ENCODE data around the gene RBM33.

Gene RBM33

GRCh38 chr7:155769701-155770100, 125.2 kb downstream of the RBM33 start:
- no peak for DNase-seq
- TF ChIP-seq GATA1 (IDR thresholded peaks at IDR 0.05; ENCODE audit: low read depth, low read length) = no peak
- TF ChIP-seq POLR2A (IDR thresholded peaks at IDR 0.05; ENCODE audit: low read length) = no peak

DNA sequence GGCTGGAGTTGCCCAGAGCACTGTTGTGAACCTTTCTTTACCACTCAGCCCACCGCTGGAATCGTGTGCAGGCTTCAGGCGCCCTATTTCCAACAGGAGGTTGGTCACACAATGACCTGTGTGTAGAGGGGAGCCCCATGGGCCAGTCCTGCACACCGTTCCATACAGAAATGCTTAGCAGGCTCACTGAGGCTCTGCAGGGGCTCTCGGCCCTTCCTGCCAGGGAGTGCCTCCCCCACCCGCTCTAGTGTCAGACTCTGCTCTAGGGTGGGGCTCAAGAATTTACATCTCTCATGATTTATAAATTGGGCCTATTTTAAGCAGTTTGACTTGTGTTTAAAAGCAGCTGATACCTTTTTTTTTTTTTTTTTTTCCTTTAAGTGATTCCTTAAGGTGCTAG, 125.8 kb downstream of the RBM33 start:
- no peak for DNase-seq
- TF ChIP-seq POLR2A (IDR thresholded peaks at IDR 0.05; ENCODE audit: low read length) (no peak), GATA1 (IDR thresholded peaks at IDR 0.05; ENCODE audit: low read depth, low read length) (no peak)

- TF ChIP-seq POLR2A (IDR thresholded peaks at IDR 0.05; ENCODE audit: low read length) (no peak), GATA1 (IDR thresholded peaks at IDR 0.05; ENCODE audit: low read depth, low read length) (no peak)
- no peak for DNase-seq
These were observed 129.1 kb downstream of the RBM33 start for GRCh38 chr7:155773531-155773930.

DNA sequence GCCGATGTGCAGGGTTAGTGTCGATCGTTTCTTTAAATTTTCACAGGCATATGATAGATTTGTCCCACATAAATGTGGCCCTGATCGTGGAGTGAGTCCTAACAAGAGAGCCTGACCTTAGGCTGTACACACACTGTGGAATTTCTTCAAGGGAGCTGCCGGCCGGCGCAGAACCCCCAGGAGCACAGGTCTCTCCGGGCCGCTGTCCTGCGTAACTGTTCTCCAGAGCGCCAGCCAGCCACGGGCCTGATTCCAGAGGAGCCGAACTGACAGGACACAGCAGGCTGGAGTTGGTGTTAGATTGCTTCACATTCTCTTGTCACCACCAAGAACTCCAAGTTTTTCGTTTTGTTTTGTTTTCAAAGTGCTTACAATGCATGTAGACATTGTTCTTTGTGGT, 130.5 kb downstream of the RBM33 start:
- TF ChIP-seq GATA1 (IDR thresholded peaks at IDR 0.05; ENCODE audit: low read depth, low read length) (no peak), POLR2A (IDR thresholded peaks at IDR 0.05; ENCODE audit: low read length) (no peak)
- DNase-seq = no peak

DNA sequence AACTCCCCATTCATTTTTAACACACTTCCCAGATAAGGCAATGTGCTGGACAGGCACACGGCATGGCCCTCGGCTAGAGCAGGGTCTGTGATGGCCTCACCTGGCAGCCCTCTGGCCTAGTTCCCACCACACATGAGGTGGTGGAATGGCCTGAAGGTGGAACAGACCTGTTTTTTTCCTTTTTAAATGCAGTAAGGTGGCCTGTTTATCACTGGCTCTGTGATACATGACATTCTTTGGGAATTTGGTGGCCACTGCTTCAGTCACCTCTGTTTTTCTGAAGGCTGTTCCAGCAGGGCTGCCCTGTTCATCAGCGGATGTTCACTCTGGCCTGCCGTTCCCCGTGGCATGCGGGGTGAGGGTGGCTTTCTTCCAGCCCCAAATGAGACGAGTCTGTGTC, 131.2 kb downstream of the RBM33 start:
- no peak for DNase-seq
- no peak for TF ChIP-seq GATA1 (IDR thresholded peaks at IDR 0.05; ENCODE audit: low read depth, low read length)
- TF ChIP-seq POLR2A (IDR thresholded peaks at IDR 0.05; ENCODE audit: low read length) = no peak

DNA sequence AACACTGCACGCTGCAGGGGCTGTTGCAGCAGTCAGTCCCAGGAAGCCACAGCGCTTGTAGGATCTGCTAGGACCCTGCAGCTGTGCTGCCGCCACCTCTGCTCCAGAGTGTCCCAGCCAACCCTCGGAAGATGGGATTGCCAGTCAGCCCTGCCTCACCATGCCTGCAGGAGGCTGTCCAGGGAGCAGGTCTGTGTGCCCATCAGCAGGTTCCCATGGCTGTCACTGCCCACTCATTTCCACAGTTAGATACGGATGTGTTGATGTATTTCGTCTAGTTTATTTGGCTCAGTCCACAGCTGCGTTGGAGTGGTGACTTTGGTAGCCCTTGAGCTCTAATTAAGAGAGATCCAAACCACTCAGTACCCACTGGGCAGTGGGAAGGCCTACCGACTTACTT, 132.1 kb downstream of the RBM33 start:
- no peak for TF ChIP-seq GATA1 (IDR thresholded peaks at IDR 0.05; ENCODE audit: low read depth, low read length)
- no peak for TF ChIP-seq POLR2A (IDR thresholded peaks at IDR 0.05; ENCODE audit: low read length)
- no peak for DNase-seq

- DNase-seq = no peak
- TF ChIP-seq GATA1 (IDR thresholded peaks at IDR 0.05; ENCODE audit: low read depth, low read length) (no peak), POLR2A (IDR thresholded peaks at IDR 0.05; ENCODE audit: low read length) (no peak)
These were observed 133.9 kb downstream of the RBM33 start for GRCh38 chr7:155778349-155778748.

- no peak for TF ChIP-seq POLR2A (IDR thresholded peaks at IDR 0.05; ENCODE audit: low read length)
- TF ChIP-seq GATA1 (IDR thresholded peaks at IDR 0.05; ENCODE audit: low read depth, low read length) = no peak
- DNase-seq = no peak
These were observed 136.4 kb downstream of the RBM33 start for GRCh38 chr7:155780884-155781283.

DNA sequence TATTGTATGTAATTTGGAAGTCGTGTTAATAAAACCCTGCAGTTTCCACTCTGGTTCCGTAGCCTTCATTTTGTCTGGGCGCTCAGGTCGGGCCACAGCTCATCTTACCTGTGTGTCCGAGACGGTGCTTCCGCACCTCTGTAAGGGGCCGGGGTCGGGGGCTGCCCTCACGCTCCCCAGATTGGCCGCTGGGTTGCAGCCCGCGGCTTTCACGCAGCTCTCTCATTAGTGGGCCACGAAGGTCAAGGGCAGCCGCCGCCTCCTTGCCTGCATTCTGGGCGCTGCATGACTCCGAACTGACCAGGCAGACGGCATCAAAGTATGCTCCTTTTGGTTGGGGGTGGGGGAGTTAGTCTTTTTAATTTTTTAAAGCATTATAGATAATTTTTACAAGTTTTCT, 137.0 kb downstream of the RBM33 start:
- DNase-seq = no peak
- TF ChIP-seq GATA1 (IDR thresholded peaks at IDR 0.05; ENCODE audit: low read depth, low read length) (no peak), POLR2A (IDR thresholded peaks at IDR 0.05; ENCODE audit: low read length) (no peak)

GRCh38 chr7:155782466-155782865, 138.0 kb downstream of the RBM33 start:
- TF ChIP-seq GATA1 (IDR thresholded peaks at IDR 0.05; ENCODE audit: low read depth, low read length) = no peak
- DNase-seq = no peak

GRCh38 chr7:155785536-155785935, 141.1 kb downstream of the RBM33 start:
- DNase-seq = no peak
- TF ChIP-seq POLR2A (IDR thresholded peaks at IDR 0.05; ENCODE audit: low read length) (no peak), GATA1 (IDR thresholded peaks at IDR 0.05; ENCODE audit: low read depth, low read length) (no peak)

- DNase-seq = no peak
These were observed 142.0 kb downstream of the RBM33 start for GRCh38 chr7:155786491-155786890.

GRCh38 chr7:155787171-155787851, 142.8 kb downstream of the RBM33 start:
- no peak for TF ChIP-seq POLR2A (IDR thresholded peaks at IDR 0.05; ENCODE audit: low read length)
- TF ChIP-seq GATA1 (IDR thresholded peaks at IDR 0.05; ENCODE audit: low read depth, low read length) = no peak
- no peak for DNase-seq

More at GRCh38 chr7:155786491-155786890, 142.0 kb downstream of the RBM33 start:
- TF ChIP-seq POLR2A (IDR thresholded peaks at IDR 0.05; ENCODE audit: low read length) (no peak), GATA1 (IDR thresholded peaks at IDR 0.05; ENCODE audit: low read depth, low read length) (no peak)

- DNase-seq = no peak
- TF ChIP-seq GATA1 (IDR thresholded peaks at IDR 0.05; ENCODE audit: low read depth, low read length) (no peak), POLR2A (IDR thresholded peaks at IDR 0.05; ENCODE audit: low read length) (no peak)
These were observed 144.1 kb downstream of the RBM33 start for GRCh38 chr7:155788616-155789000.

- DNase-seq = no peak
- TF ChIP-seq GATA1 (IDR thresholded peaks at IDR 0.05; ENCODE audit: low read depth, low read length) = no peak
- no peak for TF ChIP-seq POLR2A (IDR thresholded peaks at IDR 0.05; ENCODE audit: low read length)
These were observed 144.7 kb downstream of the RBM33 start for GRCh38 chr7:155789001-155789725.
